ENCODE results near the gene POTEF. TPM values are rescaled to one million over a fixed set of nuclear protein-coding genes. Genes with fewer than 3 reads are reported as not detected.
"Not testable (repeated sequence)": the region's sequence is repeated elsewhere in the genome, so short reads cannot be mapped to it uniquely, and the experiment has no call there.

POTEF gene
- total RNA-seq (2014; rRNA removed; shearing (Covaris generic)) (1.8 and 3.0 TPM in 2 replicates), polyA plus RNA-seq (2016; fragmentation: Nextera tagmentation; extraction: Ambion mirVana) (1.0 and 1.1 TPM in 2 replicates)
- long read RNA-seq, result 0 reads

GRCh38 chr2:130129120-130129829 is at the start of gene POTEF:
POTEF (minus strand) TSS chr2:130129222; CDS start chr2:130120515, 8,707 bp downstream.
- not testable (repeated sequence) for H3K27ac ChIP-seq (ENCODE audit: low read depth); H3K4me3 ChIP-seq; H4K20me1 ChIP-seq (replicated peaks; ENCODE audit: insufficient read depth); H3K9me2 ChIP-seq (ENCODE audit: insufficient read depth); H3K36me3 ChIP-seq (ENCODE audit: insufficient read depth); H3K36me3 Mint-ChIP-seq (ENCODE audit: low read depth); H3K27ac Mint-ChIP-seq; H3K9me3 Mint-ChIP-seq; H3K4me1 Mint-ChIP-seq; H3K4me1 ChIP-seq (ENCODE audit: insufficient read depth); H3K79me2 ChIP-seq (replicated peaks; ENCODE audit: insufficient read depth); H2AFZ ChIP-seq; H3F3A ChIP-seq (replicated peaks; ENCODE audit: low read depth); H3K4me2 ChIP-seq; H3K27me3 ChIP-seq (ENCODE audit: insufficient read depth); H3K27me3 Mint-ChIP-seq (ENCODE audit: insufficient read depth, low read depth, poor library complexity)
- ATAC-seq (peak; percentile 74), DNase-seq (ENCODE audit: low spot score) (peak; percentile 10)
- peak within 1 kb of the TSS; percentile 60; the same call in 2 of the 3 replicates for H3K4me3 Mint-ChIP-seq

GRCh38 chr2:130174866-130175265 is 45.8 kb upstream of the POTEF start:
- not testable (repeated sequence) for H3K27ac ChIP-seq (ENCODE audit: low read depth); H3K4me3 ChIP-seq

DNA sequence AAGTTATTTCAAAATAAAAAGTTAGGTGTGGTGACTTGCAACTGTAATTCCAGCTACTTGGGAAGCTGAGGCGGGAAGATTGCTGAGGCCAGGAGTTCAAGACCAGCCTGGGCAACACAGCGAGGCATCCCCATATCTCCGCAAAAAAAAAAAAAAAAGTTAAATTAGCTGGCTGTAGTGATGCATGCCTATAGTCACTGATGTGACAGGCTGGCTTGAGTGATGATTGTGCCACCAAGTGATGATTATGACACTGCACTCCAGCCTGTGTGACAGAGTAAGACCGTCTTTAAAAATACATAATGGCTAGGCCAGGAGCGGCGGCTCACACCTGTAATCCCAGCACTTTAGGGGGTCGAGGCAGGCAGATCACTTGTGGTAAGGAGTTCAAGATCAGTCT is 40.9 kb upstream of the POTEF start:
- peaks cover 12% of the 10 kb centered on the region for H3K36me3 ChIP-seq (ENCODE audit: insufficient read depth)
- H3K27ac ChIP-seq (ENCODE audit: low read depth), result no peak overlapping the region
- no peak overlapping the region for H2AFZ ChIP-seq
- no peaks in the 10 kb centered on the region for H3K9me2 ChIP-seq (ENCODE audit: insufficient read depth)
- no peak overlapping the region for H3K4me2 ChIP-seq
- H3K4me3 Mint-ChIP-seq, result no peak overlapping the region
- no peaks in the 10 kb centered on the region for H3K4me1 Mint-ChIP-seq
- no peaks in the 10 kb centered on the region for H3K27me3 ChIP-seq (ENCODE audit: insufficient read depth)
- H3K4me3 ChIP-seq, result no peak overlapping the region
- ATAC-seq (no peak), DNase-seq (ENCODE audit: low spot score) (no peak)
- peaks cover 3% of the 10 kb centered on the region for H3K27me3 Mint-ChIP-seq (ENCODE audit: insufficient read depth, low read depth, poor library complexity)
- H3F3A ChIP-seq (replicated peaks; ENCODE audit: low read depth), result no peaks in the 10 kb centered on the region
- no peaks in the 10 kb centered on the region; the same call in 1 of the 2 replicates for H4K20me1 ChIP-seq (replicated peaks; ENCODE audit: insufficient read depth)
- no peaks in the 10 kb centered on the region for H3K4me1 ChIP-seq (ENCODE audit: insufficient read depth)
- H3K79me2 ChIP-seq (replicated peaks; ENCODE audit: insufficient read depth), result 0 out of 2 replicates have a peak, but pooled peaks cover 3% of the 10 kb centered on the region
- no peak overlapping the region for H3K27ac Mint-ChIP-seq
- no peaks in the 10 kb centered on the region for H3K9me3 Mint-ChIP-seq
- H3K36me3 Mint-ChIP-seq (ENCODE audit: low read depth), result peaks cover 78% of the 10 kb centered on the region
- no peak for TF ChIP-seq EZH2 (IDR thresholded peaks at IDR 0.05; ENCODE audit: low read depth, unreplicated experiment)
- TF ChIP-seq, protein P1, sequence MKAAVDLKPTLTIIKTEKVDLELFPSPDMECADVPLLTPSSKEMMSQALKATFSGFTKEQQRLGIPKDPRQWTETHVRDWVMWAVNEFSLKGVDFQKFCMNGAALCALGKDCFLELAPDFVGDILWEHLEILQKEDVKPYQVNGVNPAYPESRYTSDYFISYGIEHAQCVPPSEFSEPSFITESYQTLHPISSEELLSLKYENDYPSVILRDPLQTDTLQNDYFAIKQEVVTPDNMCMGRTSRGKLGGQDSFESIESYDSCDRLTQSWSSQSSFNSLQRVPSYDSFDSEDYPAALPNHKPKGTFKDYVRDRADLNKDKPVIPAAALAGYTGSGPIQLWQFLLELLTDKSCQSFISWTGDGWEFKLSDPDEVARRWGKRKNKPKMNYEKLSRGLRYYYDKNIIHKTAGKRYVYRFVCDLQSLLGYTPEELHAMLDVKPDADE (IDR thresholded peaks at IDR 0.05), result no peak
- no peak for TF ChIP-seq STAT1 (IDR thresholded peaks at IDR 0.05; ENCODE audit: unreplicated experiment)
- TF ChIP-seq POLR2AphosphoS5 (IDR thresholded peaks at IDR 0.05; ENCODE audit: low read depth), result no peak
- TF ChIP-seq CREB1 (CRISPR knock-in tag; IDR thresholded peaks at IDR 0.05; ENCODE audit: low read depth), result no peak
- no peak for TF ChIP-seq NANOG (IDR thresholded peaks at IDR 0.05; ENCODE audit: borderline replicate concordance)
- no peak for TF ChIP-seq ZNF331 (CRISPR knock-in tag; IDR thresholded peaks at IDR 0.05; ENCODE audit: low read depth)
- no peak for TF ChIP-seq ZNF114 (CRISPR knock-in tag; IDR thresholded peaks at IDR 0.05)
- no peak for TF ChIP-seq EZH2phosphoT487 (IDR thresholded peaks at IDR 0.05; ENCODE audit: unreplicated experiment)
- TF ChIP-seq ZNF462 (CRISPR knock-in tag; IDR thresholded peaks at IDR 0.05), result no peak

More at GRCh38 chr2:130174866-130175265, 45.8 kb upstream of the POTEF start:
- H3K4me1 ChIP-seq (ENCODE audit: insufficient read depth); H3K27ac Mint-ChIP-seq; H2AFZ ChIP-seq; H3K27me3 Mint-ChIP-seq (ENCODE audit: insufficient read depth, low read depth, poor library complexity); H3K4me1 Mint-ChIP-seq; H3K4me3 Mint-ChIP-seq; DNase-seq (ENCODE audit: low spot score); ATAC-seq; H3K9me3 Mint-ChIP-seq; H3K36me3 ChIP-seq (ENCODE audit: insufficient read depth); H3K4me2 ChIP-seq; H3K9me2 ChIP-seq (ENCODE audit: insufficient read depth); H3F3A ChIP-seq (replicated peaks; ENCODE audit: low read depth); H4K20me1 ChIP-seq (replicated peaks; ENCODE audit: insufficient read depth); H3K27me3 ChIP-seq (ENCODE audit: insufficient read depth): not testable (repeated sequence)
- H3K36me3 Mint-ChIP-seq (ENCODE audit: low read depth), result peaks cover 53% of the 10 kb centered on the region
- peaks cover 43% of the 10 kb centered on the region for H3K79me2 ChIP-seq (replicated peaks; ENCODE audit: insufficient read depth)
